ENCODE data around the gene GABRR3. TPM values are rescaled to one million over a fixed set of nuclear protein-coding genes. Genes with fewer than 3 reads are reported as not detected.
A peak's percentile ranks its signal among the peaks of the same experiment; 100 is the strongest.

The GABRR3 gene
- total RNA-seq (2014; rRNA removed; shearing (Covaris generic)) = not detected in 2 replicates
- polyA plus RNA-seq (2014; cell fraction: nucleus; rRNA removed) = not detected in 2 replicates

- DNase-seq (ENCODE audit: extremely low read depth, low read depth) = no peak
These were observed at the start of gene GABRR3 for GRCh38 chr3:98035208-98035607. GABRR3 (minus strand) TSS chr3:98035315; CDS start chr3:98034987, 328 bp downstream.

GRCh38 chr3:98073486-98073885 is 38.4 kb upstream of the GABRR3 start:
- no peak for DNase-seq (ENCODE audit: extremely low read depth, low read depth)

- no peak for DNase-seq (ENCODE audit: extremely low read depth, low read depth)
These were observed 35.7 kb upstream of the GABRR3 start for GRCh38 chr3:98070840-98071239.

- no peak for DNase-seq (ENCODE audit: extremely low read depth, low read depth)
These were observed 33.7 kb upstream of the GABRR3 start for GRCh38 chr3:98068824-98069223.

- no peak for DNase-seq (ENCODE audit: extremely low read depth, low read depth)
These were observed 23.3 kb upstream of the GABRR3 start for GRCh38 chr3:98058244-98058960.

- no peak for DNase-seq (ENCODE audit: extremely low read depth, low read depth)
These were observed 22.5 kb upstream of the GABRR3 start for GRCh38 chr3:98057631-98058030.

GRCh38 chr3:98056035-98056434 is 20.9 kb upstream of the GABRR3 start:
- DNase-seq (ENCODE audit: extremely low read depth, low read depth) = no peak

- DNase-seq (ENCODE audit: extremely low read depth, low read depth) = no peak
These were observed 14.2 kb upstream of the GABRR3 start for GRCh38 chr3:98049271-98049670.

GRCh38 chr3:98048586-98048985 is 13.5 kb upstream of the GABRR3 start:
- no peak for DNase-seq (ENCODE audit: extremely low read depth, low read depth)

GRCh38 chr3:98041350-98041749 is 6.2 kb upstream of the GABRR3 start:
- DNase-seq (ENCODE audit: extremely low read depth, low read depth) = no peak

GRCh38 chr3:98039322-98040024 is 4.4 kb upstream of the GABRR3 start:
- DNase-seq (ENCODE audit: extremely low read depth, low read depth) = peak; percentile 81

- DNase-seq (ENCODE audit: extremely low read depth, low read depth) = no peak
These were observed 3.8 kb upstream of the GABRR3 start for GRCh38 chr3:98038876-98039275.

GRCh38 chr3:98038286-98038685 is 3.2 kb upstream of the GABRR3 start:
- no peak for DNase-seq (ENCODE audit: extremely low read depth, low read depth)

- DNase-seq (ENCODE audit: extremely low read depth, low read depth) = no peak
These were observed 629 bp downstream of the GABRR3 start for GRCh38 chr3:98034486-98034885.

GRCh38 chr3:98034036-98034435 is 1.1 kb downstream of the GABRR3 start:
- DNase-seq (ENCODE audit: extremely low read depth, low read depth) = no peak

- DNase-seq (ENCODE audit: extremely low read depth, low read depth) = no peak
These were observed 2.2 kb downstream of the GABRR3 start for GRCh38 chr3:98032904-98033303.

GRCh38 chr3:98032265-98032664 is 2.9 kb downstream of the GABRR3 start:
- DNase-seq (ENCODE audit: extremely low read depth, low read depth) = no peak

- no peak for DNase-seq (ENCODE audit: extremely low read depth, low read depth)
These were observed 6.0 kb downstream of the GABRR3 start for GRCh38 chr3:98029083-98029482.

GRCh38 chr3:98027085-98027446 is 8.0 kb downstream of the GABRR3 start:
- no peak for DNase-seq (ENCODE audit: extremely low read depth, low read depth)

GRCh38 chr3:98026425-98027084 is 8.6 kb downstream of the GABRR3 start:
- DNase-seq (ENCODE audit: extremely low read depth, low read depth) = no peak

GRCh38 chr3:98025392-98025945 is 9.6 kb downstream of the GABRR3 start:
- DNase-seq (ENCODE audit: extremely low read depth, low read depth) = no peak
